Activated CD4-positive, alpha-beta T cell treated with anti-CD3 and anti-CD28 coated beads, Interleukin-2, Interleukin-4, amounts not matched to agents 100 ng/mL and 50 ng/mL, durations not matched to agents 16 hours and 8 hours (primary cell): Measurements from ENCODE around the gene TP73.

ENCODE experiments used
- DNase-seq: peaks from one replicate; pipeline ENCODE4 v3.0.0-alpha.2; 2020; ENCODE audit warnings: low spot score

The TP73 gene

GRCh38 chr1:3729594-3730542, 77.6 kb downstream of the TP73 start:
- no peak for DNase-seq

GRCh38 chr1:3730543-3731247, 78.4 kb downstream of the TP73 start:
- DNase-seq: no peak

DNA sequence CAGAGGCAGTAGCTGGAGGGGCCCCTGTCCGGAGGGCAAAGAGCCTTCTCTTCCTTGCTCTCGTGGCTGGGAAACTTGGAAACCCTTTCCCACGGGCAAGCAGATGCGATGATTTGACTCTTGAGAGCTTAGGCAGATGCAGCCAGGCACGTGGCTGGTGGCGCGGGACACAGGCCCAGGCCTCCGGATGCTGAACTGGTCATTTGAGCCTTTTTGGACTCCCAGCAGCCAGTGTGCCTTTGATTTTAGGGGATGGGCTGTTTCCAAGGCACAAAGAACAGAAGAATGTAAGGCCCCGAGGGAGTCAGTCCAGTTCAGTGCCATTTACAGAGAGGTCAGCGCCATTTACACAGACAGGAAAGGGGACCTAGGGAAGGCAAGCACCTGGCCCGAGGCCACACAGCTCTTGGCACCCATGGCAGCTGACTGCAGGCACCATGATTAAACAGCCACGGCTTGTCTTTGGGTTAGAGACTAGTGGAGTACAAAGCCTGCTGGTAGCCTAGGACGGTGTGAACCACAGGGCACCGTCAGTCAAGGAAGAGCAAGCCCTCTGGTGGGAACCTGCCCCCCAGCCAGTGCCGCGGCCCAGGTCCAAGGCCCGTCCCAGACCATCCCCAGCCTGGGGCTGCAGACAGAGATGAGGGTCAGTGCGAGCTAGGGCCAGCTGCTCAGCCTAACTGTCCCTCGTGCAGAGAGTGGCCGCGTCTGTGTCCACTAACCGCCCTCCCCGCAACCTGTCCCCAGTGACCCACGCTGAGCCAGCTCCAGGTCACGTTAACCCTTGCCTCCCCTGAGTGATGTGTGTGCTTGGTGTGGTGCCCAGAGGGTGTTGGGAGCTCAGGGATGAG, 79.5 kb downstream of the TP73 start:
- DNase-seq: no peak

GRCh38 chr1:3732434-3733093, 80.2 kb downstream of the TP73 start:
- no peak for DNase-seq

DNA sequence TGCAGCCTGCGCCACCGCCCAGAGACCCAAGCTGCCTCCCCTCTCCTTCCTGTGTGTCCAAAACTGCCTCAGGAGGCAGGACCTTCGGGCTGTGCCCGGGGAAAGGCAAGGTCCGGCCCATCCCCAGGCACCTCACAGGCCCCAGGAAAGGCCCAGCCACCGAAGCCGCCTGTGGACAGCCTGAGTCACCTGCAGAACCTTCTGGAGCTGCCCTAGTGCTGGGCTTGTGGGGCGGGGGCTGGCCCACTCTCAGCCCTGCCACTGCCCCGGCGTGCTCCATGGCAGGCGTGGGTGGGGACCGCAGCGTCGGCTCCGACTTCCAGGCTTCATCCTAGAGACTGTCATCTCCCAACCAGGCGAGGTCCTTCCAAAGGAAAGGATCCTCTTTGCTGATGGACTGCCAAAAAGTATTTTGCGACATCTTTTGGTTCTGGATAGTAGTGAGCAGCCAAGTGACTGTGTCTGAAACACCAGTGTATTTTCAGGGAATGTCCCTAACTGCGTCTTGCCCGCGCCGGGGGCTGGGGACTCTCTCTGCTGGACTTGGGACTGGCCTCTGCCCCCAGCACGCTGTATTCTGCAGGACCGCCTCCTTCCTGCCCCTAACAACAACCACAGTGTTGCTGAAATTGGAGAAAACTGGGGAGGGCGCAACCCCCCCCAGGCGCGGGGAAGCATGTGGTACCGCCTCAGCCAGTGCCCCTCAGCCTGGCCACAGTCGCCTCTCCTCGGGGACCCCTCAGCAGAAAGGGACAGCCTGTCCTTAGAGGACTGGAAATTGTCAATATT, 81.0 kb downstream of the TP73 start:
- no peak for DNase-seq

GRCh38 chr1:3733883-3734589, 81.7 kb downstream of the TP73 start:
- DNase-seq: no peak

DNA sequence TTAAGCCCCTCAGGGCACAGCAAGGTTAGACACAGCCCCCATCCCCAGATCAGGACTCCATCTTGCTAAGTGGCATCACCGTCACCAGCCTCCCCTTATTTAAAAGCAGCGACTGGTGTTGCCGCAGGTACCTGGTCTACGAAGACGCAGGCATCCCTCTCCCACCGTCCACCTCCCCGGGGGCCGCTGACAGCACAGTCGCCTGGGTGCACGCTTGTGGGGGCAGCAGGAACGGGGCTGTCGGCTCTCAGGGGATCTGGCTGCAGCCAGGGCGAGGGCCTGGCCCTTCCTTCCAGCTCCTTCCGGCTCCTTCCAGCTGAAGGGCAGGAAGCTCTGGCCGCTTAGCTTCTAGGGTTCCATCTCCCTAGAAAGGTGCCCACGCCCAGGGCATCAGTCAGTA, 82.3 kb downstream of the TP73 start:
- no peak for DNase-seq

GRCh38 chr1:3735027-3735681, 82.8 kb downstream of the TP73 start:
- no peak for DNase-seq

DNA sequence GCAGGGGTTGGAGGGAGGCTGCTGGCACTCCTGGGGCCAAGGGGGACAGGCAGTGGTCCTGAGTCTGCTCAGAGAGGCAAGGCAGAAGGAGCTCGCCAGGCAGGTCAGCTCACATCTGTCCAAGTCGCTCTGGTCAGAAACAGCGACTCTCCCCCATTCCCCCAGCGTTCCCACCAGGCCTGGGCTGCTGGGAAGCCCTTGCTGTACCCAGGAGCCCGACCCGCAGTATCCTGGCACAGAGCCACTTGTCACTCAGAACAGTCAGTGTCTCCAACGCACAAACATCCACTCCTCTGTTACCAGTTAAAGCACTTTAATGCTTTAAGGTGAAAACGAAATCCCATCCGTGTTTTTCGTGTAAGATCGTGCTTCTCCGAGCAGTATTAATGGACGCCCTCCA, 83.4 kb downstream of the TP73 start:
- no peak for DNase-seq

GRCh38 chr1:3736131-3736561, 83.8 kb downstream of the TP73 start:
- DNase-seq: no peak

- DNase-seq: no peak
These were observed 84.4 kb downstream of the TP73 start for GRCh38 chr1:3736708-3737107.

GRCh38 chr1:3738943-3739342, 86.6 kb downstream of the TP73 start:
- no peak for DNase-seq

- no peak for DNase-seq
These were observed 87.7 kb downstream of the TP73 start for GRCh38 chr1:3740042-3740441.

DNA sequence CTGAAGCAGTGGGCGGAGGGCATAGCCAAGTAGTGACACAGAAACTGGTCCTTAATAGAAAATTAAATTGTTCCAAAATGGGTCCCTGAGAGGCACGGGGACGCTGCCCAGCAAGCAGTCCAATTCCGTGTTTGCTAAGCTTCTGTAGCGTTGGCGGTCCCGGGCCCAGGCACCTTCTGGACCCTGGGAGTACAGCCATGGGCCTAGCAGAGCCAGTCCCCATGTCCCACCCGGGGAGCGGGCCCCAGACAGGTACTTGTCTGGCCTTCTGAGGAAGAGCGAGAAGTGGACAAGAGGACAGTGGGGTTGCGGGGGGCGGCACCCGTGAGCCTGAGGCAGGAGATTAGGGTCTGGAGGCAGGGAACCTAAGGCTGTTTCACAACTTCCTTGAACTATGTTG, 88.4 kb downstream of the TP73 start:
- no peak for DNase-seq

DNA sequence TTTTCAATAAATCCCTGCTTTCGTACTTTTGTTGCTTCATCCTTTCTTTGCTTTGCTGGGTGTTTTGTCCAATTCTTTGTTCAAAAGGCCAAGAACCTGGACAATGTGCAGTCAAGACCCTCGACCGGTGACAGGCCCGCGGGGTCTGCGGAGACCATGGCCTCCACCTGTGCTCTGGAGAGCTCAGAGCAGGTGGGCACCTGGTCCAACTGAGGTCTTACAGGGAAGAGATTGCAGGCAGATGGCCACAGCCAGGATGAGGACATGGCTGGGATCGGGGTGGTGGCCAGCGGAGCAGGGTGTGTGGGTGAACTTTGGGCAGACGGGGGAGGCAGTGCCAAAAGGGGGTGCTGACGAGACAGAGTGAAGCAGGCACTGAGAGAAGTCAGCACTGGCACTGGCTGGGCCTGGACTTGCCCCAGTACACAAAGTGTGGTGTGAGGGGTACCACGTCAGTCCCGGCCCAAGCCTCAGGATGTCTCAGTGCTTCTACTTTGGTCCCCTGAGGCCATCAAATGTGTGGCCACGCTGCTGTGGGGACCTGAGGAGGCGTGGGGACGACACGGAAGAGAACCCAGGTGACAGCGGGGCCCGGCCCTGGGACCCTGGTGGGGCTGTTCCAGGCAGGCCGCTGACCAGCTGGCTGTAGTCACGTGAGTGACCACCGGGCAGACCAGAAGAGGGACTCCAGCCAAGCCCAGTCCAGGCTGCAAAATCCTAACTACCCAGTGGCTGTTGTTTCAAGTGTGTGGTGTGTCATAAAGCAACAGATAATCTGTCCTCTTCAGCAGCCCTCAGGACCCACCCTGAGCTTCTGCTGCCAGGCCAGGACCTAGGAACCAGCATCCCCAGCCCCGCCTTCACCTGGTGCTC, 89.5 kb downstream of the TP73 start:
- DNase-seq: no peak

GRCh38 chr1:3742439-3743298, 90.4 kb downstream of the TP73 start:
- no peak for DNase-seq

DNA sequence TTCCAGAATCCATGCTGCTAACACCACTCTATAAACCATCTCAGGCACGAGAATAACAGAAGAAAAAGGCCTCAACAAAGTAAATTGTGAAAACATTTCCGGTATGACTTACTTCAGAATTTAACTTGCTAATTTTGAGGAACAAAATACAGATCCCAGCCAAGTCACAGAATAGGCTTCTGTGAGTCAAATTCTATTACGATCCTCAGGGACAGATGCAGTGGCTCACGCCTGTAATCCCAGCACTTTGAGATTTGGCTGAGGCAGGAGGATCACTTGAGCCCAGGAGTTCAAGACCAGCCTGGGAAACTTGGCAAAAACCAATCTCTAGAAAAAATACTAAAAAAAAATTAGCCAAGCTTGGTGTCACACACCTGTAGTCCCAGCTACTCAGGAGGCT, 91.1 kb downstream of the TP73 start:
- no peak for DNase-seq

DNA sequence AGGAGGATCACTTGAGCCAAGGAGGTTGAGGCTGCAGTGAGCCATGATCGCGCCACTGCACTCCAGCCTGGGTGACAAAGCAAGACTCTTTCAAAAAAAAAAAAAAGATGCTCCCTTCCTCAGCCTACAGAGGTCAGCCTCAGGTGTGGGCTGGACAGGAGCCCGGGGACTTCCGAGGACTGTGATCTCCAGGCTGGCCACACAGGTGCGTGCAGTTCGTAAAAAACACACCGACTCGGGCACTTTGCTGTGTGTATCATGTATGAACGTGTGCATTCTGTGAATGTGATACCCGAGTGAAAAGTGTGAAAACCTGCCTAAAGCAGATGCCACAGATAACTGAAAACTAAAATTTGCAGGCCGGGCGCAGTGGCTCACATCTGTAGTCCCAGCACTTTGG, 91.5 kb downstream of the TP73 start:
- no peak for DNase-seq
